Omental fat pad (tissue), 4 donors: ENCODE data around the gene GPHN. TPM values are rescaled to one million over a fixed set of nuclear protein-coding genes. Genes with fewer than 3 reads are reported as not detected.

Experiments
- ATAC-seq: fragments of 150-250 bp; one replicate; pipeline ENCODE4 v1.9.1; 2016; ENCODE audit warnings: mild to moderate bottlenecking, moderate library complexity; ENCODE audit not compliant: low FRiP score
- DNase-seq: peaks from one replicate; pipeline ENCODE4 v3.0.0-alpha.2; 2019; ENCODE audit warnings: low spot score
- total RNA-seq, 4 donors: library from RNA; depleted of rRNA; stranded (reverse); fragments of >200 nt; gene quantifications; one replicate each; pipeline ENCODE4 v1.1.0, GENCODE V29; 2016
- TF ChIP-seq, protein P1 (sequence below), 3 donors: fragments of 450-650 bp; IDR thresholded peaks; one replicate each; pipeline ENCODE4 v1.5.1; 2016 to 2017; ENCODE audit warnings: antibody characterized with exemption in 3 of 3, mild to moderate bottlenecking in 3 of 3, moderate library complexity in 2 of 3

GPHN gene
- total RNA-seq, 4 donors from 2014 or later: 8.0 to 27.6 (median 18.7) TPM

DNA sequence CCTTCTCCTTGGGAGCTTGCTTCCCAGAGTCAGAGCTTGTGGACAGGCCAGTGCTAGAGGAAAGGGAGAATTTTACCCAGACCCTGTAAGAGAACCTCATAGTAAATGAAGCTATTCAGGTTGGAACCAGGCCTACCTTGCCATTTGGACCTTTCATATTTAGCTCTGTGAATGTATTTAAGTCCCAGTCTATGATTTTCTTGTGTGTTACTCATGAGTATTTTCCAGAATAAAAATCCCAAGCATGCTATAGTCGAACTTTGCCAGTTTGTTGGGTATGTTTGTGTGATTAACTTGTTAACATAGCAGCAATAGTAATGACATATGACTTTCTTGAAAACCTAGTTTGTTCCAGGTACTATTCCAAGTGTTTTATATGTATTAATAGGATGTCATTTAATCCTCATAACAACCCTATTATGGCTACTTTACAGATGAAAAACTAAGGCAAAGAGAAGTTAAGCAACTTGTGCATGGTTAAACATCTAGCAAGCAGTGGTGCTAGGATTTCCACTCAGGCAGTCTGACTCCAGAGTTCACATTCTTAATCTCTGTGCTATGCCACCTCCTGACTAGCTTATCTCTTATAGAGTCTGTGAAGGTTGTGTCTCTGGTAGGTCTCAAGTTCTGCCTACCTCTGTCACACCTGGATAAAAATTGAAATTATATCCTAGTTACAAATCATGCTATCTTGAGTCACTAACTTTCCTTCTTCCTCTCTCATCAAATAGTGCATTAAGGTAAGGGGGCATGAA lies 633.4 kb downstream of the GPHN start:
- no peak for DNase-seq
- no peak for ATAC-seq
- TF ChIP-seq, protein P1, sequence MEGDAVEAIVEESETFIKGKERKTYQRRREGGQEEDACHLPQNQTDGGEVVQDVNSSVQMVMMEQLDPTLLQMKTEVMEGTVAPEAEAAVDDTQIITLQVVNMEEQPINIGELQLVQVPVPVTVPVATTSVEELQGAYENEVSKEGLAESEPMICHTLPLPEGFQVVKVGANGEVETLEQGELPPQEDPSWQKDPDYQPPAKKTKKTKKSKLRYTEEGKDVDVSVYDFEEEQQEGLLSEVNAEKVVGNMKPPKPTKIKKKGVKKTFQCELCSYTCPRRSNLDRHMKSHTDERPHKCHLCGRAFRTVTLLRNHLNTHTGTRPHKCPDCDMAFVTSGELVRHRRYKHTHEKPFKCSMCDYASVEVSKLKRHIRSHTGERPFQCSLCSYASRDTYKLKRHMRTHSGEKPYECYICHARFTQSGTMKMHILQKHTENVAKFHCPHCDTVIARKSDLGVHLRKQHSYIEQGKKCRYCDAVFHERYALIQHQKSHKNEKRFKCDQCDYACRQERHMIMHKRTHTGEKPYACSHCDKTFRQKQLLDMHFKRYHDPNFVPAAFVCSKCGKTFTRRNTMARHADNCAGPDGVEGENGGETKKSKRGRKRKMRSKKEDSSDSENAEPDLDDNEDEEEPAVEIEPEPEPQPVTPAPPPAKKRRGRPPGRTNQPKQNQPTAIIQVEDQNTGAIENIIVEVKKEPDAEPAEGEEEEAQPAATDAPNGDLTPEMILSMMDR (IDR thresholded peaks at IDR 0.05): no peak

DNA sequence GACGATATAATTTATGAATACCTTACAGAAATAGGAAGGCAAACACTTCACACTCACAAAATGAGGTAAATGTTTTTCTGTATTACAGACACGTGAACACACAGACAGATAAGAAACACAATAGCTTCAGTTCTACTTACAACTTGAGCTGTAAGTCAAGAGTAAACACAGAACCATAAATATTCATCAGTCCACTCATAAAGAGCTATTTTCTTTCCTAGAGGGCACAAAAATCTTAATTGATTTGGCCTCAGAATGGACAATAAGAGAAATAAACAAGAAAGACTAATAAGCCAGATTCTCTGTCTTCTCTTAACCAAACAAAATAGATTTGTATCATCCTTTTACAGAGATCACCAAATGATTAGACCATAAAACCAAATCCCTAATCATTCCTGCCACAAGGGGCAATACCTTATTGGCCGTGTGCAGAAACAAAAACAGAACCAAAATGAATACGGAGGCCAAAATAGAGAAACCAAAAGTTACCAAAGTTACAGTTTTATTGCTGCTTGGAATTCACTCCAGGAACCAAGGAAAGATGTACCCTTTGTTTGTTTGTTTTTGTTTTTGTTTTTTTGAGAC lies 643.2 kb downstream of the GPHN start:
- DNase-seq (no peak), ATAC-seq (no peak)
- TF ChIP-seq, protein P1 (IDR thresholded peaks at IDR 0.05): no peak

DNA sequence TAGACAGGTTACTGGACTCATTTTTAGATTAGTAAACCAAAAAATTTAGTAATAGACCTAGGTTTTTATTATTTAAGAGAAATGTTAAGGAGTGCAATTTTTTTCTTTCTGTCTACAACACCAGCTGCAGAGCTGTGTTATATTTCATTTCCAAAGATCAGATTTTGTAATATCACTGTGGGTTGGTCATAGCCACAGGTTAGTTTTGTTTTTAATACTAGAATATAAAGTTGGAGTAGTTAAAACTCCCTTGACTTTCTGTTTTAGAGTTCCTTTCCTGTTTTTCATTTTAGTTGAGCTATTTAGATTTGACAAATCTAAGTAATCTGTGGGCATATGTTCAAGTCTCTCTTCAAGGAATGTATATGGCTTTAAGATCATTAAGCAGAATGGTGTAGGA lies 650.6 kb downstream of the GPHN start:
- ATAC-seq (no peak), DNase-seq (no peak)
- TF ChIP-seq, protein P1 (IDR thresholded peaks at IDR 0.05): no peak

DNA sequence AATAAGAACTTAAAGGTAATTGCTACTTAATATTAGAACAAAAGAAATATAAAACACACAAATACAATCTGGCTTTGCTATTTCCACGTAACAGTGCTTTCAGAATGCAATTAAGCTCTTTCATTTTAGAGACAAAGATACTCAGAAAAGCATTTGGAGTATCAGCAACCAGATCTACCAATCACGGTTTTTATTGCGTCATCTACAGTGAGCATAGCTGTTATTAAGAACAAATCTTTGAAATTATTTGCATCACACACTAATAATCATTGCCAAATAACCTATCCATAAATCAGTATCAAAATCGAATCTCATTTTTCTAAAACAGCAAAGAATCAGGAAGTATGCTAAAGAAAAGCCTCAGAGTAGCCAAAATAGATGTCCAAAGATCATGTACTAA lies 654.4 kb downstream of the GPHN start:
- TF ChIP-seq, protein P1 (IDR thresholded peaks at IDR 0.05): no peak
- DNase-seq (no peak), ATAC-seq (no peak)

DNA sequence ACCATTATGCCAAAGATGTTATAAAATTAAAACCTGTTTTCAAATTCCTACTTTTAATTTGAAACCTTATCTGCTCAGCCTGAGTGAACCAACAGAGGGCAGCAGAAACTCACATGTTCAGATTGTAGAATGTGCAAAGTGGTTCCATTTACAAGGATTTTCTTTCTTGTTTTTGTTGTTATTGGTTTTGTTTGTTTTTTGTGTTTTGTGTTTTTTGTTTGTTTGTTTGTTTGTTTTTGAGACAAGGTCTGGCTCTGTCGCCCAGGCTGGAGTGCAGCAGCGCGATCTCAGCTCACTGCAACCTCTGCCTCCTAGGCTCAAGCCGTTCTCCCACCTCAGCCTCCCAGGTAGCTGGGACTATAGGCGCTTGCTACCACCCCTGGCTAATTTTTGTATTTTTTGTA lies 658.5 kb downstream of the GPHN start:
- no peak for ATAC-seq
- TF ChIP-seq, protein P1 (IDR thresholded peaks at IDR 0.05): peak in 1 of 3 donors; percentile 54
- DNase-seq: no peak

DNA sequence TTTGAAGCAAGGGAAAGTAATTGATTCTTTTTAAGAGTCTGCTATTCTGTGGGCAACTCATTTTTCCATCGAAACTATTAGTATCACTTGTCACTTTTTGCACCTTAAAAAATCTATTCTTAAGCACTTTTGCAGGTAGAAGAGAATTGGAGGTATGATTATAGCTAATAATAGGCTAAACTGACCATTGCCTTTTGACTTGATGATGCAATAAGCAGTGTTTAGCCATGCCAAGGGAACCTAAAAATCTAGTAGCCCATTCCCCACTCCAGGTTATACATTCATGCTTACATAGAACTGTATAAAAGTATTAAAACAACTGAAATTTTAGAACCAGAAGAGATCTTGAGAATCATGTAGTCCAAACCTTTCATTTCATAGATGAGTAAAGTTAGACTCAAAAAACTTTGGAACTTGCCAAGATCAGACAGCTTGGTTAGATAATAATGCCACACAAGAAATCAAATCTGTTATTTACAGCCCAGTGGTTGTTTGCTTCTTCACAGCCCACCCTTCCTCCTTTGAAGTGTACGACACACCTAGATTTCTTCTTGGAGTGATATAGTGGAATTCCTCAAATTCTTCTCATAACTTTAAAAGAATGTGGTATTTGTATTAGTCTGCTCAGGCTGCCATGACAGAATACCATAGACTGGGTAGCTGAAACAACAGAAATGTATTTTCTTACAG lies 659.6 kb downstream of the GPHN start:
- DNase-seq: no peak
- TF ChIP-seq, protein P1 (IDR thresholded peaks at IDR 0.05): no peak
- ATAC-seq: no peak
